Stimulated activated CD4-positive, alpha-beta T cell treated with anti-CD3 and anti-CD28 coated beads, Interleukin-15, amount 100 ng/mL, for 1 hour (primary cell): Measurements from ENCODE around the gene CDK5.

Experiments
- DNase-seq, 2 donors: peaks; one replicate each; pipeline ENCODE4 v3.0.0-alpha.2; 2020; ENCODE audit warnings: low read depth in 1 of 2, low spot score in 1 of 2

The CDK5 gene

DNA sequence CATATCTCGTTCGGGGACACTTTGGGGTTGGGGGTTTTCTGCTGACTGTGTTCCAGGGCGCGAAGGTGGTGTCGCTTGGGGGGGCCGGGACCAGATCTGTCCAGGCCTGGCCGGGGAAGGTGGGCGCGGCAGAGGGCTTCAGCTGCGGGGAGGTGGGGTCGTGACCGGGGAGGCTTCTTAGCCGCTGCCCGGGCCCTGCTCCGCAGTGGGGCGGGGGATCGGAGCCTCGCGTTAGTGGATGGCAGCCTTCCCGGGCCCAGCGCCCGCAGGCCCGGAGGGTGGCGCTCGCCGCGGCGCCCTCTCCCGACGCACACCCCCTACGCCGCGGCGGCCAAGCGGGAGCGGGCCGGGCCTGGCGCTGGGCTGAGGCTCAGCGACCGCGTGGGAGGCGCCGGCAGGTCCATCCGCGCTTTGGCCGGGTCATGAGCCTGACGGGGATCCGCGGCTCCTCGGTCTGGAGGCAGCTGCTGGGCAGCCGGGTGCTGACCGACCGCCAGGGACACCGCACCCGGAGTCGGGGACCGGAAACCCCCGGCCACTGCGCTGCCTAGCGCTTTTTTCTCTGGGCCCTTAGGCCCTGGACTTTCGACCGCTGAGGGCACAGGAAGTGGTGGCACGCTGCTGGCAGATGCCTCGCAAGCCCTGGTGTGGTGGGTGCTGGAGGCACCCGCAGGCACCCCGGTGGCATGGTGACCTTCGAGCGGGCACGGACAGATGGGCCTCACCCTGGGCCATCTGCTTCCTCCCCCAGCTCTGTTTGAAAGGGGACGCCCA is 29.7 kb upstream of the CDK5 start:
- DNase-seq: no peak

DNA sequence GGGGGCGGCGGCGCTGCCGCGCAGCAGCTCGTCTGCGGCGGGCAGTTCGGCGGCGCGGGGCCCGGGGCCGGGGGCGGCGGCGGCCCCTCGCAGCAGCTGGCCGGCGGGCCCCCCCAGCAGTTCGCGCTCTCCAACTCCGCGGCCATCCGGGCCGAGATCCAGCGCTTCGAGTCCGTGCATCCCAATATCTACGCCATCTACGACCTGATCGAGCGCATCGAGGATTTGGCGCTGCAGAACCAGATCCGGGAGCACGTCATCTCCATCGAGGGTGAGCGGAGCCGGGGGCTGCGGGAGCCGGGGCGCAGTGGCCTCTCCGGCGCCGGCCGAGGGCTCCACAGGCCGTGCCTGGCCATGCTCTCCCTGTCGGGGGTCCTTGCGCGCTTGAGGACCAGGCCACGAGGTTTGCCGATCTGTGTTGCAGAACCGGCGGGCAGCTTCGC is 29.1 kb upstream of the CDK5 start:
- no peak for DNase-seq

DNA sequence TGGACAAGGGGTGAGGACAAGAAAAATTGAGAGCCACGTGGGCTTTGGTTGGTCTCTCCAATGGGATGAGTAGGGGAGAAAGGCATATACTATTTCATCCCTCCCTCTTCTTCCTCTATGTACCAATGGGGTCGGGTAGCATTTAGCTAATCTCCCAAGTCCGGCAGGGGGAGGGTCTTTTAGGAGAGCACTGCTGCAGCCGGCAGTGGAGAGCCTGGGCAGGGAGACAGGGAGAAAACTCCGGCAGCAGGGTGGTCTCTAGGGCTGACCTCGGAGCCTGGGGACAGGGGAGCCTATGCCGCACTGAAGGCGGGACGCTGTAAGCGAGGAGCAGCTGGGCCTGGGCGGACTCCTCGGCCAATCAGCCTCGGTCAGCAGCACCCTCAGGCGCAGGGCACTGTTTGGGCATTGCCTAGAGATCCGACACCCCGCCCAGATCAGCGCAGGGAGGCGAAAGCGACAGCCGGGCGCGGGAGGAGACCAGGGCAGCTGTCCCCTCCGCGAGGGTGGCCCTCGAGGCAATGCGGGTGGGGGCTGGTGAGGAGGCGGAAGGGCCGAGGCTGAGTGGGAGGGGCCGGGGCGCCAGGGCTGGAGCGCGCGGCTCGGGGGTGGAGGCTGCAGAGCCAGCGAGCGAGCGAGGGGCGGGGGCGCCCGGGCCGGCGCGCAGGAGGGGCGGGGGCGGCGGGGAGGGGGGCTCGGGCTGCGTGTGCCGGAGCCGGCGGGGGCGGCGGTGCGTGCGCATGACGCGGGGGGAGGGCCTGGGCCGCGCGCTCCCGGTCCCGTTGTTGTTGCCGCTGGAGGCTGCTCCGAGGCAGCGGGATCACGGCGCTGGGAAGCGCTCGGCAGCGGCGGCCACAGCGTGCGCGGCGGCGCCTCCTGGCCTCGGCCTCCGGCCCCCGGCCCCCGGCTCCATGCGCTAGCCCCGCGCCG is 28.3 kb upstream of the CDK5 start, which contains the start of gene AGAP3:
Gene AGAP3 (plus strand): TSS at position 785 of the 930 bp plus-strand sequence. CDS start 267 bp downstream, outside the sequence.
- peak in 1 of 2 donors; percentile 52 for DNase-seq

DNA sequence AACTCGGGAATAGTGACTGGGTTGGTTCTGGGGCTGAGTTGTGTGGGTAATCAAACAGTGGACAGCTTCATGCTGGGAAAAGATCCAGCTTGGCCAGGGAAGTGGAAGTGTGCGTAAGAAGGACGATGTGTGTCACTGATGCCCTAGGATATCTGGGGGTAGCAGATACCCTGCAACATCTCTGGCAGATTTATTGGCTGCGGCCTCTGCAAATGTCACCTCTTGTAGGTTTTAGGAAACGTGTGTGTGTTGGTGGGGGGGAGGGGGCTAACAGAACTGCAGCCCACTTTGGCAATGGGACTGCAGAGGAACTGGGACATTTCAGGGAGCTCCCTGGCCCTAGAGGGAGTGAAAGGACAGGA is 27.6 kb upstream of the CDK5 start:
- no peak for DNase-seq

DNA sequence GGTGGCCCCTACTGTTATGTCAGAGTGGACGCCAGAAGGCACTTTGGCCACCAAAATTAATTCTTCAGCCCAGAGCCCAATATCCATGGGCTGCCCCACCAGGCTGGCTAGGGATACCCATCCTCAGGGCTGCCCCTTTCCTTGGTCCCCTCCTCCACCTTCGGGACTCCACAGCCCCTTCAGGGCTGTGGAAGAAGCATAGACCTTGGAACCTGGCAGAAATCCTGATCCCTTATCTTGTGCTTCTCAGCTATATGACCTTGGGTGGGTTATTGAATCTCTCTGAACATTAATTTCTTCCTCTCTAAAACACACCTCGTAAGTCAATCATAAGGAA is 26.1 kb upstream of the CDK5 start:
- no peak for DNase-seq

DNA sequence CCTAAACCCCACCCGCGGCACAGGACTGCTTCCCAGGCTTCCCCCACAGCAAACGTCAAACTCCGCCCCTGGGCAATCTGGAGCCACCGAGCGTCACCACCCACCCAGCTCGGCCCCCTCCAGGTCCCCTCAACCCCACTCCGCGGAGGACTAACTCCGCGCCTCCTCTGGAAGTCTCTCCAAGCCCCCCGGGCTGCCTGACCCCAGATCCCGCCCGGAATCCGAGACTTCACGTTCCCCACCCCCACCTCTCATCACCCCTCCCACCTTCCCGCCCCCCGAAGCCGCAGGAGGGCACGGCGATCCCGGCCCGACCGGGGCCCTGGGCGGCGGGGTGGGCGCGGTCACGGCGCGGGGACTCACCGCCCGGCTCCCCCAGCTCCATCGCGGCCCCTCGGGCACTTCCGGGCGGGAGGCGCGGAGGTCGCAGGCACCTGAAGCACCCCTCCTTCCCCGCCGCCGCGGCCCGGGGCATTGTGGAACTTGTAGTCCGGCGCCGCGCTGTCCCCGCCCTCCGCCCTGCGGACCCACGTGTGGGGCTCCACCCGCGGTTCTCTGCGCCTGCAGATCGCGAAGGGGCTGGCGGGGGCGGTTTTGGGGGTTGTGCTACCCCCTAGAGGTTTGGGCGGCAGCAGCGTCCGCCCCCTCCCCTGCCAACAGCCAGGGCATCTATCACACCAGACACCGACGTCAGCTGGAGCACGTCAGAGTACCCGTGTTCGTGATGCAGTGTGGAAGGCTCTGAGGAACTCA is 25.6 kb upstream of the CDK5 start, which contains the start of gene TMUB1:
Gene TMUB1 (minus strand): TSS at position 423 of the 753 bp plus-strand sequence. CDS start 930 bp downstream, outside the sequence.
- peak; percentile 66 to 74 for DNase-seq

DNA sequence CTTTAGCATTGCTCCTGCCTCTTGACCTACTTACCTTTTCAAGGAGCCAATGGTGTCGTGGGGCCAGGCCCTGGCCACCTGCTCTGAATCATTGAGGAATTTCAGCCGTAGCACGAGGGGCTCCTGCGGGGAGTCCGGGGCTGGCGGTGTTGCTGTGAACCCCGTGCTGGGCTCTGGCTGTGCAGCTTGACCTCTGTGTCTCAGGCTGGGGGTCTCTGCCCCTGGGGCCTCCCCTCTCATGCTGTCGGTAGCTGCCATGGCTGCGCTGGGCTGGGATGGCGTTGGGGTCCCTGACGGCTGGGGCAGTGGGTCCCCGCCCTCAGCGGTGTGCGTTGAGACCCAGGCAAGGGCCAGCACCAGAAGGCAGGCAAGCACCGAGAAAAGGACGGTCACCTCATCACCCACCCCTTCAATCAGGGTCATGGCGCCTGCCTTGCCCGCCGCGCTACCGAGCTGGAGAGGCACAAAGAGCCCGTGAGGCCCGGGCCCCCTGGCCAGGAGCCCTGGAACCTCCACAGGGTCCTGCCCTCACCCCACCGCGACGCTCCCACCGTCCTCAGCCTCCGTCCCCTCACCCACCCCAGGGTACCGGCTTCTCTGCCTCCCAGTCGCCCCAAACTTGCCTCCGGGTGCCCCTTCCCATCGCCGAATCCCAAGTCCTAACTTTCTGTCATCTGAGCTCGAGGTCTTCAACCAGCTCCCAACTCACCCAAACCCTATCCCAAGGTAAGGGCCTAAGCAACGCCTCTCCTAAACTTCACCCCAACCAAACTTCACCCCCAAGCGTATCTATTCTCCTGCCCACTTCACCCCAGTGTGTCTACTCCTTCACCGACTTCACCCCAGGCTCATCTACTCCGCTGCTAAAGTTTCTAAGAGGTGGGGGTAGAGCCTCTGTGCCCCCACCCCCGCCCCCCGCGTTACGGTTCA is 24.7 kb upstream of the CDK5 start:
- no peak for DNase-seq

DNA sequence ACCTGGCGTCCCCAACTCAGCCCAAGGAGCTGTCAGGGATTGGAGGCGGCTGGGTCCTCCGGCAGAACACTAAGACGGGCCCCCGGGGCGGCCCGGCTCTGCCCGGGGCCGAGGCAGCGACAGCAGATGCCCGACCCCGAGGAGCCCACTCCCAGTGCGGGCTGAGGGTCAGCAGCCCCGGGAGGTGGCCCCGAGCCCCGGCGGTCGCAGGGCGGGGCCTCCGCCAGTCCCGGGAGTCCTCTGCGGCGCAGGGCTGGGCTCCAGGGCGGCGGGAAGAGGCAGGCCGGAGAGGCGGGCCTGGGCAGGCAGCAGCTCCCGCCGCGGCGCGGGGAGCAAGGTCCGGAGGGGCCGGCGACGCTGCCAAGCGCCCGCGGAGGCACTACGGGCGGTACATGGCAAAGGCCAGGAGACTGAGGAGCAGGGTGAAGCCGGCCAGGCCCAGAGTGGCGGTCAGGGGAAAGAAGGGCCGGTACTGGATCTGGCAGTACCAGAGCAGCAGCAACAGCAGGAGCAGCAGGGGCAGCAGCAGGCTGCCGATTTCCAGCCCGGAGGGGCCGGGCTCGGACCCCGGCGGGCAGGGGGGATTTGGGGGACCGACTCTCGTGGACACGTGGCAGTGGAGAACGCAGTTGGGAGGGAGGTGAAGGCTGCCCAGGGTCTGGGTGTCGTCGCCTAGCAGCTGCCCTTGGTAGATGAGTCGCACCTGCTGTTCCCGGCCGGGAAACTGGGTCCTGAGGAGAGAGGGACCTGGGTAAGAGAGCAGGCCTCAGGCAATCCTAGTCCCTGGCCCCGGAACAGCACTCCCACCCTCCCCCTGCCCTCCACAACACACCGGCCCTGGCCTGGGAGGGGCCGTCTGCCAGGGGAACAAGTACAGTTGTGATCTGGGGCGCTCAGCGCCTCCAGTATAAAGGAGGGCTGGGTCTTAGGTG is 23.7 kb upstream of the CDK5 start:
- DNase-seq: no peak

DNA sequence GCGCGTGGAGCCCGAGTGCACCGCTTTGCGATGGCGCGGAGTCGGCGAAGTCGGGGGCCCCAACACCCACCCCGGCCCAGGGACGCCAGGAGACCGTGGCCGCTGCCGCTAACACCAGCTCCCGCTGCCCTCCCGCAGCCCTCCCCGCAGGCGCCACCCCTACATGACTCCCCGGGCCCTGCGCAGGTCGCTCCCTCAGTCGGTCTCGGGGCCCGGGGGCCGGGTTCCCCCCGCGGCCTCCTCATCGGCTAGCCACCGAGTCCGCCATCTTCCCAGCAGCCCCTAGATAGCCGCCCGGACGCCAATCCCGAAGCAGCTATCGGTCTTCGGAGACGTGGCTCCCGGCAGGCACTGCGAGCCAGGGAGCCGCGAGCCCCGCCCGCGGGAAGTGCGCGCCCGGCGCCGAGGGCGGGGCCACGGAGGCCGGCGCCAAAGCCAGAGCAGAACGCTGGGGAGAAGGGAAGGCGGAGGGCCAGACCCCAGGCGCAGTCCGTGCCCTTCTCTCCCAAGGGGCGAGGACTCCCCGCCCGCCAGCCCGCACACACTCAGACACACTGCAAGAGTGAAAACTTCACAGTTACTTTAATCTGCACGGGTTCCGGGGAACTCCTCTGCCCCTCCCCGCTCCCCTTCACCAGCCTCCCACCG is 22.9 kb upstream of the CDK5 start, which contains the start of gene FASTK:
Gene FASTK (minus strand): TSS at position 288 of the 648 bp plus-strand sequence. CDS start 43 bp downstream, at position 245.
- peak; percentile 74 to 80 for DNase-seq

DNA sequence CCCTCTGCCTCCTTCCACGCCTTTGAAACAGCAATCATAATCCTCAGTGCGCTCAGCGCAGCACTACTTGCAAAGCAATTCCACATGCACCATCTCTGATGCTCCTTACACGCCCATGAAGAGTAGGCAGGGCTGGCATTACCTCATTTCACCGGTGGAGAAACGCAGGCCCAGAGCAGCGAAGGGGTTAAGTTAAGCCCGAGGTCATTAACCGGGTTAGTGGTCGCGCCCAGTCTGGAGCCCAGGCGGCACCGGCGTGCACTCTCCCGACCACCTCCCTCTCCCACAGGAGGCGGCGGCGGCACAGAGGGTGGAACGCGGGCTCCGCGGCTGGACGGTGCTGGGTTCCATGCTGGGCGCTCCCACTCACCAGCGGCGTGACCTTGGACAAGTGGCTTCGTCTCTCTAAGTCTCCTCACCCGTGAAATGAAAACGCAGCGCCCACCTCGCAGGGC is 22.4 kb upstream of the CDK5 start:
- DNase-seq: no peak

DNA sequence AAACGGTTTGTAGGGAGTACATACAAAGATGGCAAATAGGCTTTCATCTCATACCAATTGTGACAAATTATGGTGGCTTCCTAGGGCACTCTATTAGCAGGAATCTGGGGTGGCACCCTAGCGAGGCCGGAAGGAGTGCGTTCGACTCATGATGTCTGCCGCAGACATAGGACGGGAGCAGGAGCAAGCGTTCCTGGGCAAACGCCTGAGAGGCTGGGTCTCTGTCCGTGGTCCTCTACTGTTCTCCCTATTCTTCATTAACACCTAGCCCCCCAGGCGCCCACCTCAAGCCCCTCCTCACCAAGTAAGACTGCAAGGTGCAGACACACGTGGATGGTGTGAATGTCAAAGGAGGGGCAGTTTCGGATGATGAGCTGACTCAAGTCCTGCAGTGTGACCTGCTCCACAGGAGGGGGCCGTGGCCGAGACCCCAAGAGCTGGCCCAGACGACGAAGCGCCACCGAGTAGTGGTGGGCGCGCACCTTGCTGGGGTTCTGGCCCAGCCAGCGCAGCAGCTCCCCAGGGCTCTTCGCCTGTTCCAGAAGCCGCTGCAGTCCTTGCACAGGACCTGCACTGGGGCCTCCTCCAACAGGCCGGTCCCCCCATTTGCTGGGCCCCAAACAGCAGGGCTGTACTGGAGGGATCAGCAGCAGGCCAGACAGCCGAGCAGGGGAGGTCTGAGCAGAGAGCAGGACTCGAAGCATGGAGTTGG is 21.7 kb upstream of the CDK5 start:
- DNase-seq: no peak

DNA sequence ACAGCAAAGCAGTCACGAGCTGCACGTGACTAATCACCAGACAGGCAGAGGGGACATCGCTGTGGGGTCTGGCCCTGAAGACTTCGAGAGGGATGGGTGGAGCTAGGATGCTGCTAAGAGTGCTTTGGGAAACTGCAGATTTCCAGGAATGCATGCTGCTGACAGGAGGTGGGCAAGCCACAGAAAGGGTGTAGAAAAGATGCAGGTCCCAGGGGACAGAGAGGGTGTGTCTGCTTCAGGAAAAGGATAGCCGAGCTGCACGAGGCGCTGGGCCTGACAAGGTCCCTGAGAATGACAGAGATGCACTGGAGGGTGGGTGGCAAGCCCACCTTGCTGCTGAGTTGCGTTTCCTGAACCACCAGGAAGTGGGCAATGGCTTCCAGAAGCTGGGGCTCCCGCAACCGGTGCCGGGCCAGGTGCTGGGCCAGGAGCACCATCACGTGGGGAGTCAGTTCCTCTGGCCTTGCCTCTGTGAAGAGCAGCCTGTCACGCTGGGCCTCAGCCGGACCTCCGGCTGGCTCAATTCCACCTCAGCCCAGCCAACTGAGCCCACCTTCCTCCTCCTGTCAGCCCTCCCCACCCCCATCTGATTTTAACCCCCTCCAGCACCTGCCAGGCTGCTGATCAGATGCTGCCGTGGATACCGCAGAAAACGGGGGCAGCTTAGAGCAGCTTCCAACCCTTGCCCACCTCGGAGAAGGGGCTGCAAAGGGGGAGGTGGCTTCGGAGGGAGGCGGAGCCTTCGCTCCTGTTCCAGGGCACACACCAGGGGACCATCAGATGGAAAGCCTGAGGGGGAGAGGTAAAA is 20.7 kb upstream of the CDK5 start:
- no peak for DNase-seq

DNA sequence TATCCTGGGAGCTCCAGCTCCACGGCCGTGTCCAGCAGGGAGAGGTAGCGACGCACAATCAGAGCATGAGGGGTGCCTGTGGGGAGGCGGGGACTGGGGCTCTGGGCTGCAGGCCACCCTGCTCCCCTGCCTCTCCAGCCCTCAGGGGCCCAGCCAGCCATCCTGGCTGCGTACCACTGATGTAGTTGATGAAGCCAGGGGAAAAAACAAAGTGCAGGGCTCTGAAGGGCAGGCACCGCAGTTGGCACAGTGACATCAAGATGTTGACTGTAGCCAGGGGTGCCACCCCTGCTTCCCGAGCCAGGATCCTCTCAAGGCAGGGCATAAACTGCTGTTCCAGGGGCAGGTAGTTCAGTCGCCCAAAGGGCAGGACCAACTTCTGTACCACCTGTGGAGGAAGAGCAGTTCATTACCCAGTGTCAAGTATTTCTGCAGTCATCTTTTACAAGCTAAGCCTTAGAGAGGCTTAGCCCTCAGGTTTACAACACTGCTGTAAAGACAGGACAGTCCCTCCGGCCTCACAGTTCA is 20.1 kb upstream of the CDK5 start:
- no peak for DNase-seq

DNA sequence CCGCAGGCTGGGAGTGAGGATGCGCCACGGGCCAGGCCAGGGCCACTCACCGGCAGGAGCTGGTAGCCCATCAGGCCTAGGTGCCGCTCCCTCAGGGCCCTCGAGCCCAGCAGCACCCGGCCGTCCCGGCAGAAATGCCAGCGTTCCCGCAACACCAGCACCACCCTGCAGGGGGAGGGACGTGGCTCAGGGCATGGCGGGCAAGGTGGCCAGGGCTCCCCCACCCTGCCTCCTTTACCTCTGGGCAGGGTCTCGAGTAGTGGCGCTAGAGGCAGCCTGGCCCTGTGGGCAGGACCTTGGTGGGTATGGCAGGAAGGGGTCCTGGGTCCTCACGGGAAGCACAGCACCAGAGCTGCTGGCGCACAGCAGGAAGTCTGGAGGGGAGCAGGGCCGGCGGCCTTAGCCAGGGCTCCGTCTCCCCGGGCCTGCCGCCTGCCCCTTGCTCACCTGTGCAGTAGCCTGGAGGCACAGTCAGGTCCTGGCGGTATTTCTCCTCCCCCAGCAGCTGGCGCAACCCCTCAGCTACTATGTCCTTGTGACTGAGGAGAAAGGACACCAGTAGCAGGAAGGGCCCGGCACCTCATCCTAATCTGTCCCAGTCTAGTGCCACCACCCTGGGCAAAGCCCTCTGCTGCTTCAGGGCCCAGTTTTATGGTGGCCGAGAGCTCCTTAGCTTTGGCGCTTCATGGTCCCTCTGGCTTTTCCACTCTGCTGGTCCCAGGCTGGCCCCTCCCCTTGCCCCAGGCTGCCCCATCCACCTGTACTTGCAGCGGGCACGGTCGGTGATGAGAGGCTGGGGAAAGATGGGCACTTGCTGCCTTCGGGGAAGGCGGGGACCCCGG is 19.4 kb upstream of the CDK5 start:
- no peak for DNase-seq

DNA sequence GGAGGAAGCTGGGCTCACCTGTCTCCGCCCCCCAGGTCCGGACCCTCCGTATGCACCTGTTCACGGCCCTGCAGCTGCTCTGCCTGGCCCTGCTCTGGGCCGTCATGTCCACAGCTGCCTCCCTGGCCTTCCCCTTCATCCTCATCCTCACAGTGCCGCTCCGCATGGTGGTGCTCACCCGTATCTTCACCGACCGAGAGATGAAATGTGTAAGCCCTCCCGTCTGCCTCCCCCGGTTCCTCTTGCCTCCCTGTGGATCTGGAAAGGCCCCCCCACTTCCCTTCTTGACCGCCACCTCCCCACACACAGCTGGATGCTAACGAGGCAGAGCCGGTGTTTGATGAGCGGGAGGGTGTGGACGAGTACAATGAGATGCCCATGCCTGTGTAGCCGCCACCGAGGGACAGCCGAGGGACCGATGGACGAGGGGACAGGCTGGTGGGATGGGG is 18.3 kb upstream of the CDK5 start:
- DNase-seq: no peak

DNA sequence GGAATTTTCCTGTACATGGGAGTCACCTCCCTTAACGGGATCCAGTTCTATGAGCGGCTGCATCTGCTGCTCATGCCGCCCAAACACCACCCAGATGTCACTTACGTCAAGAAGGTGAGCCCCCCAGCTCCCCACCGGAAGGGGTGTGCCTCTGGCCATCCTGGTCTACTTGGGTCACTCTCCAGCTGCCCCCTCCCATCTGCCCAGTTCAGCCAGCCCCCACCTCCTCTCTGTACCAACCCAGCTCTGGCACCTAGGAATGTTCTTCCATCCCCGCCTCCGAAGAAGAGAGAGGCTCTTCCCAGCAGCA is 17.9 kb upstream of the CDK5 start:
- DNase-seq: no peak
